Astrocyte of the cerebellum (primary cell): ENCODE results near the gene BCL6B.

ENCODE experiments used
- DNase-seq: peaks from one replicate; pipeline ENCODE4 v3.0.0-alpha.2; 2011; ENCODE audit warnings: low read depth
- H3K4me3 ChIP-seq: 2 replicates; pipeline ENCODE4 v1.5.1; 2011; ENCODE audit warnings: mild to moderate bottlenecking, low read depth, low read length, moderate library complexity
- CTCF ChIP-seq: IDR thresholded peaks from 2 replicates; pipeline ENCODE4 v1.5.1; 2012; ENCODE audit warnings: low read length, low read depth, moderate library complexity, mild to moderate bottlenecking; ENCODE audit errors: missing control alignments
- in situ Hi-C: cut with HindIII; loops from 2 replicates; pipeline ENCODE4 v1.10.0; 2017; ENCODE audit warnings: low sequenced_read_pairs

The BCL6B gene

DNA sequence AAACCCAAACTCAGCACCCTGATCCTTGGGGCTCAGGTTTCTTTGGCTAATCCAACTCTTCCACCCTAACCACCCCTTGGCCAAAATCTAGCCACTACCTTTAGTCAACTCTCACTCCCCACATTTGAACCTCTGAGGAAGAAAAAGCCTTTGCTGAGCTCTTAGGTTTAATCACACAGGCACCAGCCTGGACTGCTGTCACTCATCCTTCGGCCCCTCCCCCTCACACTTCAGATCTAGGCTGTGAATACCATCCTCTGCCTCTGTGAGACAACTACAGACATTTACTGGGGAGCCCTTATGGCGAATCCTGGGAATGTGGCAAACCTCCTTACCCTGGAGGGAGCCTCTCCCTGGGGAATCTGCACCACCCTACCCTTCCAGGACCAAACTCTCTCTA, 15.7 kb upstream of the BCL6B start:
- no peak overlapping the region for H3K4me3 ChIP-seq
- DNase-seq, result no peak
- in situ Hi-C loops, result no loop called here
- TF ChIP-seq CTCF, result no peak

DNA sequence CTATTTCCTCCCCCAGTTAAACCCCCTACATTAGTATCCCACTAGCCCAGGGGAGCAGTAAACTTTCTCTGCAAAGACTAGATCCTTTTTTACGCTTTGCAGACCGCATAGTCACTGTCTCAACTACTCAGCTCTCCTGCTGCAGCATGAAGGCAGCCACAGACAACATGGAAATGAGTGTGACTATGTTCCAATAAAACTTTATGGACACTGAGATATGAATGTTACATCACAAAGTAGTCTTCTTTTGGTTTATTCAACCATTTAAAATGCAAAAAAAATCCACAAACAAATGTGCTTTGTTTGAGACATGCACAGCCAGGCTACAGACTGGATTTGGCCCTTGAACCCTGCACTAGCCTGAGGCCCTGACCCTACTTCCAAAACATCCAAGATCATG, 12.3 kb upstream of the BCL6B start:
- in situ Hi-C loops, result no loop called here
- H3K4me3 ChIP-seq, result no peak overlapping the region
- no peak for TF ChIP-seq CTCF
- DNase-seq, result no peak

GRCh38 chr17:7011415-7011814, 11.4 kb upstream of the BCL6B start:
- TF ChIP-seq CTCF, result no peak
- in situ Hi-C loops, result no loop called here
- DNase-seq, result no peak
- peak overlapping the region; percentile 97 for H3K4me3 ChIP-seq

DNA sequence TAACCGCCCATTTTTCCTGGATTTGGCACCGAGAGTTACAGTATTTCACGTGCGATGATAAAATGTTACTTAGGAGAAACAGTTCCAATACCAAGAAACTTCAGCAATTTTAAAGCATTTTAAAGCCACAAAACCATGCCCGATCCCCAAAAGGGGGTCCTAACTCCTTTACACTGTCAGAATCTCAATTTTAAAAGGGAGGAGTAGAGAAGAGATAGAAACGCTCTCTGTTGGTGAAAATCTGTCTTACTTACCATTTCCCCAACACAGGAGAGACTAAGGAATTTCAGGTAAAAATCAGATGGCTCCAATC, 11.0 kb upstream of the BCL6B start:
- TF ChIP-seq CTCF, result no peak
- no peak for DNase-seq
- in situ Hi-C loops, result no loop called here
- peak overlapping the region; percentile 97 for H3K4me3 ChIP-seq

GRCh38 chr17:7014261-7014994, 8.4 kb upstream of the BCL6B start:
- in situ Hi-C loops, result no loop called here
- peak overlapping the region; percentile 97 for H3K4me3 ChIP-seq
- TF ChIP-seq CTCF, result peak; percentile 47

DNA sequence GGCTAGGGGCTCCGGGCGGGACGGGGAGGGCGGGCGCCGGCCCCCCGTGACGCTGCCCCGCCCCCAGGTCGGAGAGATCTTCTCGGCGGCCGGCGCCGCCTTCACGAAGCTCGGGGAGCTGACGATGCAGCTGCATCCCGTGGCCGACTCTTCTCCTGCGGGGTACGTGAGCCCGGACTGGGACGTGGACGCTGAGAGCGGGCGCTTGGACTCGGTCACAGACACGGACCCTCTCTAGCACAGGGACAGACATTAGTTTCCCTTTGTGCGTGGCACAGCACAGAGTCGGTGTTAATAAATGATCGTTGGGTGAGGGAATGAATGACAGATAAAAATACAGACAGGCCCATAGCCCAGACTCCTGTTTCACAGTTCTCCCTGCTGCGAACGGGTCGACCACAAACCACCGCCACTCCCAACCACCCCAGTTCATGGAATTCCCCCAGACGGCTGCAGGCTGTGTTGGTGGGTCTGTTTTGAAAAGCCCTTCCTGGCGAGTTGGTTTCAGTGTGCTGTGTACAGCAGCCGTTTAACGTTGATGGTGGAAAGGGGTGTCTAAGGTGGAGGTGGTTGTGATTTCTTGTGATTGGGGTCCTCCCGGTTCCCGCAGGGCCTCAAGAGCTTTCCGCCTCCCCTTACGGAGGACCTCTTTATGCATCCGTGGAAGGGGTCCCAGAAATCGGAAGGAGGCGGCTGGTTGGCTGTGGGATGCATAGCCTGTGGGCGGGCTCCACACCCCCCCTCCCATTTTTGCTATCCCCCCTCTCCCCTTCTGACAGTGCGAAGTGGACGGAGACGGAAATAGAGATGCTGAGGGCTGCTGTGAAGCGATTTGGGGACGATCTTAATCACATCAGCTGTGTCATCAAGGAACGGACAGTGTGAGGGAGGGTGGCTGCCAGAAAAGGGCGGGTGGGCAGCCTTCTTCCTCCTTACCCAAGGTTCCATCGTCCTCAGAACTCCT, 7.6 kb upstream of the BCL6B start:
- TF ChIP-seq CTCF, result no peak
- peak; percentile 76 for DNase-seq

More at GRCh38 chr17:7014261-7014994, 8.4 kb upstream of the BCL6B start:
- DNase-seq, result peak; percentile 88

More for the DNA sequence above, 7.6 kb upstream of the BCL6B start:
- in situ Hi-C loops, result no loop called here
- peak overlapping the region; percentile 97 for H3K4me3 ChIP-seq
